Gastrocnemius medialis (tissue), 4 donors: Measurements from ENCODE around the gene PRR33.

Experiments
- CTCF ChIP-seq, 5 experiments: fragments of 450-650 bp in 3 of 5; fragments of 200-600 bp in 2 of 5; sonication (generic) in 2 of 5; IDR thresholded peaks in 4 of 5; conservative IDR thresholded peaks in 1 of 5; 1 replicate in 4 of 5; 2 replicates in 1 of 5; pipeline ENCODE4 v1.5.1; 2016 to 2019; ENCODE audit warnings: antibody characterized with exemption in 5 of 5, mild to moderate bottlenecking in 3 of 5, moderate library complexity in 3 of 5
- POLR2A ChIP-seq, 2 donors: fragments of 450-650 bp; IDR thresholded peaks; one replicate each; pipeline ENCODE4 v1.6.1; 2017; ENCODE audit warnings: antibody characterized with exemption in 2 of 2, mild to moderate bottlenecking in 2 of 2, moderate library complexity in 2 of 2

- TF ChIP-seq POLR2A (IDR thresholded peaks at IDR 0.05) = no peak
- TF ChIP-seq CTCF (IDR thresholded peaks at IDR 0.05 in 4 of 5, conservative IDR thresholded peaks at IDR 0.05 in 1 of 5) = no peak
Observed at GRCh38 chr11:1884303-1884700, 7.4 kb downstream of the PRR33 start.
